HG03565 (cell line): ENCODE data around the gene MAGI3.
"Not testable (repeated sequence)": the region's sequence is repeated elsewhere in the genome, so short reads cannot be mapped to it uniquely, and the experiment has no call there.

ENCODE experiments used
- ATAC-seq: cut with Tn5 transposase; IDR thresholded peaks from one replicate; pipeline ENCODE4 v1.9.1; 2021; ENCODE audit warnings: mild to moderate bottlenecking, moderate library complexity; ENCODE audit not compliant: unreplicated experiment

The MAGI3 gene

DNA sequence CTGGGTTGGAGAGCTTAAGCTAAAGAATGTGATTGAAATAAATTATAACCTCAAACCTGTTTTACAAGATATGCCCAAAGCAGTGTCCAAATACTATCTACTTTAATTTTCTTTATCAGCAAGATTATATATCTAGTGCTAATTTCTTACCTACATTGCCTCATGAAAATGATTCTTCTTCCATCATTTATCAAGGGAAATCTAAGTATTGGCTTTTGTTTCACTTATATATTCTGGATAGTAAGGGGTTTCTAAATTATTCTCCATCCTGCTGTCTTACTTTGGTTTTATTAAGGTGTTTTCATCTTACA lies 287.8 kb downstream of the MAGI3 start:
- ATAC-seq, result no peak

DNA sequence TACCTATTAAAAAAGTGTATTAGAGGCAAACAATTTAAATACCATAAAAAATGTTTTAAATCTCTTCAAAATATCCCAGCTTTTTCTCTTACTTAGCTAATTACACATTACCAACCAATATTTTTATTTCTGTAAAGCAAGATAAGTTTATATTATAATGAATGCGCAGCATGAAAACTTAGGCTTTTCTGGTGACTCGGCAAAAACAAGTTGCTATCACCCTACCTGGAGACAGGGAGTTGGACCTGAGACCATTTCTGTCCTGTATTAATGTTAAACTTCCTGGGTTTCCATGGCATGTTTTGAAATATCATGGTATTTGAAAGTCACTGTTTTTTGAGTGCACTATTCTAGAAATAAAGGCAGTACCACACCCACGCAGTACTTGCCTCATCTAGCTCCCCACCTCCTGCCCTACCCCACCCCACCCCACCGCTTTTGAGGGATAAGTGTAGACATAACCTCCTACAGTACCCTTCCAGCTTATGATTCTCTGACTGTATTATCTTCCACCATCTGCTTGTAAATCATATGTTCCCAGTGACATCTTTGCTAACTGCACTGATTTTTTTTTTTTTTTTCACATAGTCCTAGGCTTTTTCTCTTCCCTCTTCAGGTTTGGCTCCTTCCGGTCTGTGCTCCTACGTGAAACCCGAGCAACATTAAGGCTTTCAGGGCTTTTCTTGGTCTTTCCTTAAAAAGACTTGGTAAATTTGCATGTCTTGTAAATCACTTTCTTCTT lies 291.5 kb downstream of the MAGI3 start:
- ATAC-seq, result no peak

DNA sequence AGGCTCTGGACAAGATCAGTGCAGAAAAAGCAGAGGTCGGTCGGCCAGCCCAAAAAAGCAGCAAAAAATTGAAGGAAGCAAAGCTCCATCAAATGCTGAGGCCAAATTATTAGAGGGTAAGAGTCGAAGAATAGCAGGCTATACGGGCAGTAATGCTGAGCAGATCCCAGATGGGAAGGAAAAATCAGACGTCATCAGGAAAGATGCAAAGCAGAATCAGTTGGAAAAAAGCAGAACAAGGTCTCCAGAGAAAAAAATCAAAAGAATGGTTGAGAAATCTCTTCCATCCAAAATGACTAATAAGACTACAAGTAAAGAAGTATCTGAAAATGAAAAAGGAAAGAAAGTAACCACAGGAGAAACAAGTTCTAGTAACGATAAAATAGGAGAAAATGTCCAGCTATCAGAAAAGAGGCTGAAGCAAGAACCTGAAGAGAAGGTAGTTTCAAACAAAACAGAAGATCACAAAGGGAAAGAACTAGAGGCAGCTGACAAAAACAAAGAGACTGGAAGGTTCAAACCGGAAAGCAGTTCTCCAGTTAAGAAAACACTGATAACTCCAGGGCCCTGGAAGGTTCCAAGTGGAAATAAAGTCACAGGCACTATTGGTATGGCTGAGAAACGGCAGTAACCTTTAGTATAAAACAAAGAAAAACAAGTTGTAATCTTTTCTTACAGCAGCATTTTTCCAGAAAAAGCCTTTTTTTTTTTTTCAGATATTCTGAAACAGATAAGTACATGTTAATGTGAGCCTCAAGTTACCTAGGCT lies 293.3 kb downstream of the MAGI3 start:
- ATAC-seq, result no peak

DNA sequence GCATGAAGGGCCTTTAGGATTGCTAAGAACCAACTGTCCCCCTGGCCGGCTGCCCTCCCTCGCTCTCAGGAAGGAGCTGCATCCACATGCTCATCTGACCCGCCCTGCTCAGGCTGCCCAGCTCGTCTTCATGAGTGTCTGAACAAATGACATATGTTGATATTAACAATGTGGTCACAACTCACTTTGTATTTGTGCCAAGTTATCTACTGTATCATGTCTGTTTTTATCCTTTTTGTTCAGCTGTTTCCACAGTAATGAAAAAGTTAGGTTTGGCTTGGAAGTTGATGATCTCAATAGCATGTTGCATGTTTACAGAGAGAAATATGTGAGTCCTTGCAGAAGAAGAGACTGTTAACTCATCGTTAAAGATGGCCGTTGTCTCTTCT lies 293.8 kb downstream of the MAGI3 start:
- no peak for ATAC-seq

DNA sequence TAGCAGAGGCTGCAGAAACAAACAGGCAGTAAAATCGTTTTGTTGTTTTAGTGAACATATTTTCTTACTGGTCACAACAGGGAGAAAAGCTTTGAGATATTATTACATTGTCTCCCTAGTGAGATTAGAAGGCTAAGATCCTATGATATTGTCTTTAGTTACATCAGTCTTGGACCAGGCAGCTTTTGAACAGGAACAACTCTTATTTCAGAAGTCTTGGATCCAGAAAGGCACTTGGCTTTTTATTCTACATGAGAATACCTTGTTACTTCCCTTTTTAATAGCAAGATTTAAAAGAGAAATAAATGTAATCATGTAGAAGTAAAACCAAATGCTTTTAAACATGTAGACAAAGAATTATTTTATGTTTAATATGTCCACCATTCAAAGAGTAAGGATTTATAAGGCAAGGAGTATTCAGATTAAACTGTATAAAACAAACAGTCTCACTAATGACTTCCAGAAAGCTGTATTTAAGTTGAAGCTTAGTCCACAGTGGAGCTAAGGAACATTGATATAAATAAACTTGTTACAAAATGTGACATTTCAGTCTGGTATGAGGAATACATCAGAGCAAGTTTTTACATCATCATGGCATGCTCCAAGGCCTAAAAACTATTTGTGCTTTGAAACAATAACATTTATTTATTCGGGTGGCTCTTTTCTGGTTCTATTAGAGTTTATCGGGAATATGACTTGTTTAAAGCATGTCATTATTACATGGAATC lies 296.7 kb downstream of the MAGI3 start:
- ATAC-seq, result no peak

DNA sequence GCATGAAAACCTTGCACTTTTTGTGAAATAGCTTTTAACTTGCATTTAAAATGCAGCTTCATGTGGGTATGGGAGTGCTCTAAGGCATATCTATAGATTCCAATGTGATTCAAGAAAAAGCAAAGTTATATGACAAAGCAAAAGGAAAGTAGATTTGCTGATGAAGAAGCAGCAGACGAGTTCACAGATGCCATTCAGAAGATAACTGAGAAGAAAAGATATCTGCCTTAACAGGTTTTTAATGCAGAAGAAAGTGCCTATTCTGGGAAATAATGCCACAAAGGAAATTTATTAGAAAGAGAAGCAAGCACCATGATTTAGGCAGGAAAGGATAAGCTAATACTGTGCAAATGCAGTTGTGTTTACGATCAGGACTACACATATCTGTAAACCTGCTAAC lies 300.9 kb downstream of the MAGI3 start:
- ATAC-seq, result no peak

DNA sequence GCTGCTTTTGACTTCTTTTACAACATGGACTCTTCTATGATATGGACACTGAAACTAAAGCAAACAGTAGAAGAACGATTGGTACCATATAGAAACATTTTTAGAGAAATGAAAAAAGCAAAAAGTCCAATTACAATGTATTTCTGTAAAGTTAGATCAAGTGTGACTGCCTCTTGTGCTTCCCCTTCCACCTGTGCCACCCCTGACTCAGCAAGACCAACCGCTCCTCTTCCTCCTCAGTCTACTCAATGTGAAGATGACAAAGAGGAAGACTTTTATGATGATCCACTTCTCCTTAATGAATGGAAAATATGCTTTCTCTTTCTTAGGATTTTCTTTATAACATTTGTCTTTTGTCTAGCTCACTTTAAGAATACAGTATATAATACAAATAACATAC lies 302.0 kb downstream of the MAGI3 start:
- ATAC-seq, result no peak

DNA sequence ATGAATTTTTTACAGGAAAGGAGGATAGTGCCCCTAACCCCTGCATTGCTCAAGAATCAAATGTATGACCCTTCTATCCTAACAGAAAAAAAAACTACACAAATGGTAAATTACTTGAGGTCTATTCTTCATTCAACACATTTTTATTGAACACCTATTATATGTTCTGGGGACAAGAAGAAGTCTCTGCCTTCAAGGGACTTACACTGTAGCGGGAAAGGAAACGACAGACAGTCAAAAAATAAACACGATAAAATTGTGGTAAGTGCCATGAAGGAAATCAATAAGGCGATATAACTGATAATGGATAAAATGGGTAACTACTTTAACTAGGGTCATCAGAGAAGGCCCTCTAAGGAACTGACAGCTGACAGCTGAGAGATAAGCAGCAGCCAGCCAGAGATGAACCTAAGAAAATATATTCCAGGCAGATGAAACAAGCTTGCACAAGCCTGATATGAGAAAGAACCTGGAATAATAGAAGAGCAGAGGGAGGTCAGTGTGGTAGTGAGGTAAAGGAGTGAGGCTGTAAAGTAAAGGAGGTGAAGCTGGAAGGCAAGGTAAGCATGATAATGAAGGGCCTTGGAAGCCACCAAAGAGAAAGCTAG lies 302.6 kb downstream of the MAGI3 start:
- ATAC-seq, result no peak

DNA sequence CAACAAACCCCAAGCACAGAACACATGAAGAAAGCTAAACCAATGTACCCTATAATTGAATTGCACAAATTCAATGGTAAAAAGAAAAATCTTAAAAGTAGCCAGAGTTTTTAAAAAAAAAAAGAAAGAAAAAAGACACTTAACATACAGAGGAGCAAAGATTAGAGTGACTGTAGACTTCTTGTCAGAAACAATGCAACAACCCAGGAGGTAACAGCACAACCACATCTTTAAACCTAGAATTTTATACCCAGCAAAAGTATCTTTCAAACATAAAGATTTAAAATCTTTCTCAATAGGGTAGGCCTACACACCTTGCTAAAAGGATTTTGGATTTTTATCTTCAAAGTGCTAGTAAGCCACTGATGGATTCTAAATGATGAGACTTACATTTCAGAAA lies 304.6 kb downstream of the MAGI3 start:
- no peak for ATAC-seq

DNA sequence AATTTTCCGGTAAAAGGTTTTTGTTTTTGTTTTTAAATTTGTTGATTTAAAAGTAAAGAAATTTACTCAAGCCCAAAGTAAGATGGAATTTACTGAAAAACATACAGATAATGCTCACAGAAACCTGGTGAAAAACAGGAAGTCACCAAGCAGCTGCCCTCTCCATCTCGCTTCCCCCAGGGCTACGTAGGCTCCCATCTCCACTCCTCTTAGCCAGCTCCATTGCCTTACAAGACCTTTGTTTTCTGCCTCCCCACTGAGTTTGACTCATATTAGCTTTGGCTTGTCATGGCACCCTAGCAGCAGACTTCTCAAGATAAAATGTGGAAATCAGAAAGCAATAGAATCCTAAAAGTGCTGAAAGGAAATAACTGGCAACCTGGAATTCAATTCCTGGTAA lies 311.1 kb downstream of the MAGI3 start:
- ATAC-seq, result no peak

DNA sequence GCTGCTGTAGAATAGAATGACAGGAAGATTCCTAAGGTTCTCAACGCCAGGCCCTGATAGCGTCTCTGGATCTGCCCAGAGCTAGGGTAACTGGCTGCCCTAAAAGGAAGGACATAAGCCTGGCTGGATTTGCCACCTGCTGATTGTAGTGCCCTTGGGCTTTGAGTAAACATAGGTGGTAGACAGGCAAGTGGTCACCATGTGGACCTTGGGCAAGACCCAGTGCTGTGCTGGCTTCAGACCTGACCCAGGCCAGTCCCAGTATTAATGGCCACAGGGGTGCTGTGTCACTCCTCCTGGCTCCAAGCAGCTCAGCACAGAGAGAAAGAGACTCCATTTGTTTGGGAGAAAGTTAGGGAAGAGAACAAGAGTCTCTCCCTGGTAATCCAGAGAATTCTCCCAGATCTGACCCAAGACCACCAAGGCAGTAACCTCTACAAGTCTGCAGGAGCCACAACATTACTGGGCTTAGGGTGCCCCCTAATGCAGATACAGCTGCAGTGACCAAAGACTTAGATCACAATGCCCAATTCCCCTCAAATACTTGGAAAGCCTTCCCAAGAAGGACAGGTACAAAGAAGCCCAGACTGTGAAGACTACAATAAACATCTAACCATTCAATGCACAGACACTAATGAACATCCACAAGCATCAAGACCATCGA lies 324.4 kb downstream of the MAGI3 start:
- no peak for ATAC-seq

DNA sequence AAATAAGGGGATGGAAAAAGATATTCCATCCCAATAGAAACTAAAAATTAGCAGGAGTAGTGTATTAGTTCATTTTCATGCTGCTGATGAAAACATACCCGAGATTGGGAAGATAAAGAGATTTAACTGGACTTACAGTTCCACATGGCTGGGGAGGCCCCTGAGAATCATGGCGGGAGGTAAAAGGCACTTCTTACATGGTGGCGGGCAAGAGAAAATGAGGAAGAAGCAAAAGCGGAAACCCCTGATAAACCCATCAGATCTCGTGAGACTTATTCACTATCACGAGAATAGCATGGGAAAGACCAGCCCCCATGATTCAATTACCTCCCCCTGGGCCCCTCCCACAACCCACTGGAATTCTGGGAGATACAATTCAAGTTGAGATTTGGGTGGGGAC lies 327.2 kb downstream of the MAGI3 start:
- not testable (repeated sequence) for ATAC-seq

DNA sequence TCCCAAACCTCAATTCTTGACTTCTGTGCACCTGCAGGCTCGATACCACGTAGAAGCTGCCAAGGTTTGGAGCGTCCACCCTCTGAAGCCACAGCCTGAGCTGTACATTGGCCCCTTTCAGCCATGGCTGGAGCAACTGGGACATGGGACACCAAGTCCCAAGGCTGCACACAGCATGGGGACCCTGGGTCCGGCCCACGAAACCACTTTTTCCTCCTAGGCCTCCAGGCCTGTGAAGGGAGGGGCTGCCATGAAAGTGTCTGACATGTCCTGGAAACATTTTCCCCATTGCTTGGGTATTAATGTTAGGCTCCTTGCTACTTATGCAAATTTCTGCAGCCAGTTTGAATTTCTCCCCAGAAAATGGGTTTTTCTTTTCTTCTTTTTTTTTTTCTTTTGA lies 328.3 kb downstream of the MAGI3 start:
- not testable (repeated sequence) for ATAC-seq

DNA sequence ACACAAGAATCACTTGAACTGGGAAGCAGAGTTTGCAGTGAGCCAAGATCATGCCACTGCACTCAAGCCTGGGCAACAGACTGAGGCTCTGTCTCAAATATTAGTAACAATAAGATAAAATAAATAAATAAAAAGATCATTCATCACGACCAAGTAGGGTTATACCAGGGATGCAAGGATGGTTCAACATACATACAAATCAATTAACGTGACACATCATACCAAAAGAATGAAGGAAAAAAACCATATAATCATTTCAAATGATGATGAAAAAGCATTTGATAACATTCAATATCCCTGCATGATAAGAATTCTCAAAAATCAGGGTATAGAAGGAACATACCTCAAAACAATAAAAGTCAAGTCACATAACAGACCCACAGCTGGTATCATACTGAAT lies 330.7 kb downstream of the MAGI3 start:
- no peak for ATAC-seq

DNA sequence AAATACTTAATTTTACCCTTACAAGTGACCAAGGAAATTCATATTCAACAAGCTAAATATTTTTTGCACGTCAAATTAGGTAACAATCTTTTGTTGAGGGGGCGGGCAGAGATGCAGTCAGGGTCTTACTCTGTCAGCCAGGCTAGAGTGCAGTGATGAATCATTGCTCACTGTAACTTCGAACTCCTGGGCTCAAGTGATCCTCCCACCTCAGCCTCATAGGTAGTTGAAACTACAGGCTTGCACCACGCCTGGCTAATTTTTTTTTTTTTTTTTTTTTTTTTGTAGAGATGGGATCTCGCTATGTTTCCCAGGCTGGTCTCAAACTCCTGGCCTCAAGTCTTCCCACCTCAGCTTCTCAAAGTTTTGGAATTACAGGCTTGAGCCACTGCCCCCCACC lies 342.5 kb downstream of the MAGI3 start:
- ATAC-seq, result no peak

DNA sequence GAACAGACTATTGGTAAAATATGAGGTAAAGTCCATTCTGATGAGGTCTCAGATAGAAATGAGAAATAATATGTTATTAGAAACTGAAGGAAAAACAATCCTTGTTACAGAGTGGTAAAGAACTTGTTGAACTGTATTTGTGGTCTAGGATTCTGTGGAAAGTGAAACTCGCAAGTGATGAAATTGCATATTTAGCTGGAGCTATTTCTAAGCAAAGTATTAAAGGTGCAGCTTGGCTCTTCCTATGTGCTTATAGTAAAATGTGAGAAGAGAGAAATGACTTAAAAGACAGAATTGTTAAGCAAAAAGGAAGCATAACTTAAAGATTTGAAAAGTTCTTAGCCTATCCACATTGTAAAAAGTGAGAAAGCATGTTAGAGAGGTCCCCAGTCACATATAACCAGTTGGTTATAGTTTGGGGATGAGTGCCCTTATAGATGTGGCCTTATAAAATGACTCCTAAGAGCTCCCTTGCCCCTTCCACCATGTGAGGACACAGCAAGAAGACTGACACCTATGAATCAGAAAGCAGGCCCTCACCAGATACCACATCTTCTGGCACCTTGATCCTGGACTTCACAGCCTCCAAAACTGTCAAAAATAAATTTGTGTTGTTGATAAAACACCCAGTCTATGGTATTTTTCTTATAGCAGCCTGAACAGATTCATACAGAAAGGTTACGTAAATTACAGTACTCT lies 344.2 kb downstream of the MAGI3 start:
- ATAC-seq, result no peak
